ENCODE measurements around the gene CELA3A. TPM values are rescaled to one million over a fixed set of nuclear protein-coding genes. Genes with fewer than 3 reads are reported as not detected.

Gene CELA3A
- polyA plus RNA-seq, 1 donor (not counting 4 experiments of a cell fraction or from before 2014, with no cell fraction given): not detected

DNA sequence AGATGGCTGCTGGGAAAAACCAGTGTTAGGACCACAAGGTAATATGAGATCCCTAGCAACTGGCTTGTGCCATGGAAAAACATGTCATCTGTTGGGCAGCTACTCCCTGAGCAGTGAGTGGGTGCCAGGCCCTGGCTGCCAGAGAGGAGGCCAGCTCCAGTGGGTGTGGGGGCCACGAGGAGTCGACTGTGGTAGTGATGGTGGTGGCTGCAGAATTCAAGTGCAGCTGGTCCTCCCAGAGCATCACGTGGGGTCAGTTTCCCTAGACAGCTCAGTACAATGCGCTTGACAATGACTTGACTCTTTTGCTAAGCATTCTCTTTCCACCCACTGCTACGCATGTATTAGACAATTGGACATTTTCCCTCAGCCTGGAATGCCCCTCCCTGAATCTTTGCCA, 36.6 kb downstream of the CELA3A start:
- Histone ChIP-seq H3K4me1 (ENCODE audit: control insufficient read depth, extremely low read depth, insufficient read depth, low read length) (peaks cover 29% of the 10 kb centered on the region), H3K4me2 (ENCODE audit: control insufficient read depth, extremely low read depth, insufficient read depth, low read depth, low read length) (no peak overlapping the region), H4K20me1 (ENCODE audit: control insufficient read depth, extremely low read depth, insufficient read depth, low read length) (no peaks in the 10 kb centered on the region), H3K36me3 (ENCODE audit: control insufficient read depth in 2 of 2, extremely low read depth in 1 of 2, insufficient read depth in 2 of 2, low read length in 2 of 2) (no peaks in the 10 kb centered on the region), H3K27me3 (ENCODE audit: control insufficient read depth, extremely low read depth, insufficient read depth, low read length) (no peaks in the 10 kb centered on the region), H3K27ac (ENCODE audit: control insufficient read depth, insufficient read depth, low read length) (no peak overlapping the region), H3K9me3 (ENCODE audit: control insufficient read depth, low read depth, low read length) (no peaks in the 10 kb centered on the region), H3K79me2 (ENCODE audit: control insufficient read depth, insufficient read depth, low read length) (no peaks in the 10 kb centered on the region), H3K9me1 (ENCODE audit: control insufficient read depth, extremely low read depth, insufficient read depth, low read length) (no peaks in the 10 kb centered on the region), H3K4me3 (ENCODE audit: control insufficient read depth in 2 of 3, extremely low read depth in 1 of 3, insufficient read depth in 2 of 3, low read depth in 1 of 3, low read length in 3 of 3) (no peak overlapping the region), H2AFZ (ENCODE audit: control insufficient read depth, low read length) (no peak overlapping the region), H3K9ac (ENCODE audit: control insufficient read depth, extremely low read depth, insufficient read depth, low read length) (no peak overlapping the region)
- DNase-seq (ENCODE audit: low read depth, low spot score) (no peak), FAIRE-seq (no peak)
- dilution Hi-C loops (cut with MboI; ENCODE audit: extremely low pct_ligation_motif_present, low sequenced_read_pairs): no loop called here
- TF ChIP-seq, protein P1, sequence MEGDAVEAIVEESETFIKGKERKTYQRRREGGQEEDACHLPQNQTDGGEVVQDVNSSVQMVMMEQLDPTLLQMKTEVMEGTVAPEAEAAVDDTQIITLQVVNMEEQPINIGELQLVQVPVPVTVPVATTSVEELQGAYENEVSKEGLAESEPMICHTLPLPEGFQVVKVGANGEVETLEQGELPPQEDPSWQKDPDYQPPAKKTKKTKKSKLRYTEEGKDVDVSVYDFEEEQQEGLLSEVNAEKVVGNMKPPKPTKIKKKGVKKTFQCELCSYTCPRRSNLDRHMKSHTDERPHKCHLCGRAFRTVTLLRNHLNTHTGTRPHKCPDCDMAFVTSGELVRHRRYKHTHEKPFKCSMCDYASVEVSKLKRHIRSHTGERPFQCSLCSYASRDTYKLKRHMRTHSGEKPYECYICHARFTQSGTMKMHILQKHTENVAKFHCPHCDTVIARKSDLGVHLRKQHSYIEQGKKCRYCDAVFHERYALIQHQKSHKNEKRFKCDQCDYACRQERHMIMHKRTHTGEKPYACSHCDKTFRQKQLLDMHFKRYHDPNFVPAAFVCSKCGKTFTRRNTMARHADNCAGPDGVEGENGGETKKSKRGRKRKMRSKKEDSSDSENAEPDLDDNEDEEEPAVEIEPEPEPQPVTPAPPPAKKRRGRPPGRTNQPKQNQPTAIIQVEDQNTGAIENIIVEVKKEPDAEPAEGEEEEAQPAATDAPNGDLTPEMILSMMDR (optimal IDR thresholded peaks at IDR 0.05 in 1 of 3, IDR thresholded peaks at IDR 0.05 in 1 of 3, conservative IDR thresholded peaks at IDR 0.05 in 1 of 3; ENCODE audit: extremely low read depth in 1 of 3, insufficient read depth in 2 of 3, low read length in 3 of 3): no peak
- no peak for TF ChIP-seq EZH2 (IDR thresholded peaks at IDR 0.05; ENCODE audit: low read length)

DNA sequence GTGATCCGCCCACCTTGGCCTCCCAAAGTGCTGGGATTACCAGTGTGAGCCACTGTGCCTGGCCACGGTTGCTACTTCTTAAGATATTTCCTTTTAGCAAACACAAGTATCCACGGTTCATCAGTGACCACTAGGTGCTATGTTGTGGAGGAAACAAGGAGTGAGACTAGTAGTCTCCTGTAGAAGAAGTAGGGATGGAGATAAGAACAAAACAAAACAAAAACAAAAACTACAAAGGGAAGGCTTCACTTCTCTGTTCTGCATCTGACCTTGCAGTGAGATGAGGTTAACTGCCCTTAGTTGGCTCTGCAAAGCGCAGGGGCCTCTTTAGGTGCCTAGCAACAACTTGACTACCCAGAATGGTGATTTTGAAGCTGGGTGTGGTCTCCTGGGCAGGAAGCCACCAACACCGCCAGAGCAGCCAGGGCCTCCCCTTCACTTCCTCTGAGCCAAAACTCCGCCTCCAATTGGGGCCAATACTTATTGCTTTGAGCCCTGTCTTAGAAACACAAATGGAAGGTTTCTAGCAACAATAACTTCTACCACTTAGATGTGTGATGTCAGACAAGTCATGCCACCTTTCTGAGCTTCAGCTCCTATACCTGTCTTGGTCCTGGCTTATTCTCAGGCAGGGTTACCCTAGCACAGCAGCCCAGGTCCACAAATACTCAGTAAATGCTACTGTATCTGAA, 38.3 kb downstream of the CELA3A start:
- dilution Hi-C loops (cut with MboI; ENCODE audit: extremely low pct_ligation_motif_present, low sequenced_read_pairs): no loop called here
- Histone ChIP-seq H3K36me3 (ENCODE audit: control insufficient read depth in 2 of 2, extremely low read depth in 1 of 2, insufficient read depth in 2 of 2, low read length in 2 of 2) (no peaks in the 10 kb centered on the region), H3K4me2 (ENCODE audit: control insufficient read depth, extremely low read depth, insufficient read depth, low read depth, low read length) (peak overlapping the region; percentile 47), H3K9me1 (ENCODE audit: control insufficient read depth, extremely low read depth, insufficient read depth, low read length) (peaks cover 2% of the 10 kb centered on the region), H3K79me2 (ENCODE audit: control insufficient read depth, insufficient read depth, low read length) (no peaks in the 10 kb centered on the region), H3K9ac (ENCODE audit: control insufficient read depth, extremely low read depth, insufficient read depth, low read length) (no peak overlapping the region), H3K27me3 (ENCODE audit: control insufficient read depth, extremely low read depth, insufficient read depth, low read length) (no peaks in the 10 kb centered on the region), H3K4me1 (ENCODE audit: control insufficient read depth, extremely low read depth, insufficient read depth, low read length) (peaks cover 46% of the 10 kb centered on the region), H3K27ac (ENCODE audit: control insufficient read depth, insufficient read depth, low read length) (peak overlapping the region; percentile 17), H3K9me3 (ENCODE audit: control insufficient read depth, low read depth, low read length) (no peaks in the 10 kb centered on the region), H4K20me1 (ENCODE audit: control insufficient read depth, extremely low read depth, insufficient read depth, low read length) (no peaks in the 10 kb centered on the region), H2AFZ (ENCODE audit: control insufficient read depth, low read length) (peak overlapping the region; percentile 52), H3K4me3 (ENCODE audit: control insufficient read depth in 2 of 3, extremely low read depth in 1 of 3, insufficient read depth in 2 of 3, low read depth in 1 of 3, low read length in 3 of 3) (no peak overlapping the region)
- TF ChIP-seq EZH2 (IDR thresholded peaks at IDR 0.05; ENCODE audit: low read length): no peak
- TF ChIP-seq, protein P1 (optimal IDR thresholded peaks at IDR 0.05 in 1 of 3, IDR thresholded peaks at IDR 0.05 in 1 of 3, conservative IDR thresholded peaks at IDR 0.05 in 1 of 3; ENCODE audit: extremely low read depth in 1 of 3, insufficient read depth in 2 of 3, low read length in 3 of 3): no peak
- DNase-seq (ENCODE audit: low read depth, low spot score) (no peak), FAIRE-seq (peak; percentile 20)

Measured in keratinocyte (primary cell).